ENCODE results near the gene MCUB.

DNA sequence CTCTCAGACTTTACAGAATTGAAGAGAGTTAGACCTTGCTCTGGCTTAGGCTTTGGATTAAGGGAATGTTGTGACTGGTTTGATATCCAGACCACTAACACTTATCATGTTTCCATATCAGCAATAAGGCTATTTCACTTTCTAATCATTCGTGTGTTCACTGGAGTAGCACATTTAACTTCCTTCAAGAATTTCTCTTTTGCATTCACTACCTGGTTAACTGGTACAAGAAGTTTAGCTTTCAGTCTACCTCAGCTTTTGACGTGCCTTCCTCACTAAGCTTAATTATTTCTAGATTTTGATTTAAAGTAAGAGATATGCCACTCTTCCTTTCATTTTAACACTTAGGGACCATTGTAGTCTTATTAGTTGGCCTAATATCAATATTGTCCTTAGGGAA, 80.6 kb downstream of the MCUB start:
- no peak for TF ChIP-seq SUZ12 (IDR thresholded peaks at IDR 0.05; ENCODE audit: extremely low read depth, insufficient read depth, insufficient read length)
- no peak for TF ChIP-seq YY1 (IDR thresholded peaks at IDR 0.05; ENCODE audit: insufficient read depth, insufficient read length)
- no peak for TF ChIP-seq ZNF274 (IDR thresholded peaks at IDR 0.05; ENCODE audit: low read depth, low read length)
